SW 1271 (cell line): ENCODE results near the gene MYL9.

Source experiments
- DNase-seq, 2 experiments: peaks; one replicate each; lab custom pipeline; 2025; lab: John Stamatoyannopoulos, UW

Gene MYL9

DNA sequence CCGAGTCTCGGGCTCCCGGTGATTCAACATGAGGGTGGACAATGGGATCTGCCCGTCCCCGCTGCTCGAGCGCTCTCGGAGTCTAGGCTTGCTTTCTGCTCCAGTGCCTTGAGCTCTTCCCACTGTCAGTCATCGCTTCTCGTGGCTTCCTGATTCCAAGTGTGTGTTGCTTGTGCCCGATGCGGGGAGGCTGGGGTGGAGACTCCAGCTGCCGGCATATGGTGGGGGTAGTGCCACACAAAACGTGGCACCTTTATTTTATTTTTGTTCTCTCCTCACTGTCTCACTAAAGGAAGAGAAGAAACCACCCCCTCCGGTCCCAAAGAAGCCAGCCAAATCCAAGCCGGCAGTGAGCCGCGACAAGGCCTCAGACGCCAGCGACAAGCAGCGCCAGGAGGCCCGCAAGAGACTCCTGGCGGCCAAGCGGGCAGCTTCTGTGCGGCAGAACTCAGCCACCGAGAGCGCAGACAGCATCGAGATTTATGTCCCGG lies 14.8 kb upstream of the MYL9 start:
- DNase-seq: no peak

DNA sequence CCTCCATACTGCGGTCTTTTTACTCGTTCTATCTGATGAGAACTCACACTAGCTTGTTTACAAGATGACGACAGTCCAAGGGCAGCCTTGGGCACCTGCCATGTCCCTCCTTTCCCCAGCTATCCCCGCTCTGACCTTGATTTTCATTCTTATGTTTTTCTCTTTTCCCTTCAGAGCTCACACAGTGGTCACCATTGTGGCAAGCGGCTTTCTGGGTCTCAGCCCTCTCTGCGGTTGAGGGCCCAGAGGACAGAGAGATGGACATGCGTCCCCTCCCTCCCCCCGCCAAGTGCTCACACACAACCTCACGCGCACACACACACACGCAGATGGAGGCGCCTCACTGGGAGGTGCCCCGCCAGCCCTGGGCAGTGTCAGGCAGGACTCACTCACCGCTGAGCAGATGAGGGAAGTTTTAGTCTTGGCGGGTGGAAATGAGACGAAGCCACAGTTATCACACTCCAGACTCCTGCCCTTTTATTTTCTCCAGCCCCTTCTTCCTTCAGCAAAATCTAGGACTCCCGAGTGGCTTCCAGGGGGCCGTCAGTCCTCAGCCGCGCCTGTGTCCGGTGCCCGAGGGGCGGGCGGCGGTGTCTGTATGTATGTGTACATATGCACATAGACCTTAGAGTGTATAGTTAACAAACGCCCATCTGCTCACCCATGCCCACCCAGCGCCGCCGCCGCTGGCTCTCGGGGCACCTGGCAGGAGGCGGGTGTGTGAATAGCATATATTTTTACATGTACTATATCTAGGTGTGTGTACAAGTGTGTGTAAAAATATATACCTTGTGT lies 13.8 kb upstream of the MYL9 start:
- no peak for DNase-seq

DNA sequence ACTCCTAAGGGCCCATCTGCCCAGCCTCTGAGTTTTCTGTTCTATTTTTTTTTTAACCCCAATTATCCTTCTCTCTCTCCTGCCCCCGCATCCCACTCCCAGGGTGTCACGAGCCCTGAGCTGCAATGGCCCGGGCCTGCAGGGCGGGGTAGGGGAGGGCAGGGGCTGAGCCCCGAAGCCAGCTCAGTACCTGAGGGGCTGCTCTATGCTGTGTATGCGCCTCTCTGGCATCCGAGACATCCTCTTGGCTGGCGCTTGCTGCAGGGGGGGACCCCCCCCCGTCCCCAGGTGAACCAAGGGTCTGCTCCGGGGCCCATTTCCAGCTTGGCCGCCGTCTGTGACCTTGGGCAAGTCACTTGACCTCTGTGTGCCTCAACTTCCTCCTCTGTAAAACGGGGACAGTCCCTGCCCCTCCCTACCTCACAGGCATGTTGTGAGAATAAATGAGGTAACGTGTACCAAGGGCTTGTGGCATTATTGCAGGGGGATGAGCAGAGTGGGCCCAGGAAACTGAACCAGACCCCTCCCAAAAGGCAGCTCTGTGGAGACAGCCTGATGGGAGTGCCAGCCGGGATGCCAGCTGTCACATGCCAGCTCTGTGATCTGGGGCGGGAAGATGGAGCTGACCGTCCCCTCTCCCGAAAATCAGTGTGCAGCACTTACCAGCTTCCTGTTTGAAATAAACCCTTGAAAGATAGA lies 13.0 kb upstream of the MYL9 start:
- DNase-seq: no peak

DNA sequence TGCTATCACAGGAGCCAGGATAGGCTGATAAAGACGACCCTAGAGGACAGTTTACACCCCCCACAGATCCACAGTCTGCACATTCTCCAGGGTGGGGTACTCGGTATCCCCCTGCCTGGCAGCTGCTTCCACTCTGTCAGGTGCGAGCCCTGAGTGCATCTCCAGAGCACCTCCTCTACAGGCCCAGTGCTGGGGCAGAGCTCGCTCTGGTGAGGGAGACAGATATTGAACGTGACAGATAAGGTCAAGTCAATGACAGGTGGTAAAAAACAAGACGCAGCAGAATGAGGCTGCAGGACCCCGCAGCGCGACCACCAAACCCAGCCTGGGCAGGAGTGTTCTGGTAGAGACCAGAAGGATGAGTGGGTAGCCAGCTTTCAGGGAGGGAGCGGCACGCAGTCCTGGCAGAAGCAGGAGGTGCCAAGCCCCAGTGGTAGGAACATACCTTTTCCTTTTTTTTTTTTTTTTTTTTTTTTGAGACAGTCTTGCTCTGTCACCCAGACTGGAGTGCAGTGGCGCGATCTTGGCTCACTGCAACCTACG lies 12.4 kb upstream of the MYL9 start:
- DNase-seq: no peak

DNA sequence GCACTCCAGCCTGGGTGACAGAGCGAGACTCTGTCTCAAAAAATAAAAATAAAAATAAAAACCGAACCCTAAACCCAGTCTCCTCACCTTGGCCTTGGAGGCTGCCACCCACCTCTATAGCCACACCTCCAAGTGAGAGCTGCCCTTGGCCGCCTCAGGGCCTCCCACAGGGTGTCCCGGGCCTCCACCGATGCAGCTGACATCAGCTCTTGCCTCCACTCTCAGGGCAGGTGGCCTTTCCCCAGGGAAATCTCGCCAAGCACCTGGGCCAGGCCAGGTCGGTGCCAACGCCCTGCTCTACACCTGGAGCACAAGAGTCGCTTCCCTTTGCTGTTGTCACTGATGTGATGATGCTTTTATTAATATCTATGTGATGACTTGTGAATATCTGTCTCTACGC lies 8.9 kb upstream of the MYL9 start:
- DNase-seq: no peak

DNA sequence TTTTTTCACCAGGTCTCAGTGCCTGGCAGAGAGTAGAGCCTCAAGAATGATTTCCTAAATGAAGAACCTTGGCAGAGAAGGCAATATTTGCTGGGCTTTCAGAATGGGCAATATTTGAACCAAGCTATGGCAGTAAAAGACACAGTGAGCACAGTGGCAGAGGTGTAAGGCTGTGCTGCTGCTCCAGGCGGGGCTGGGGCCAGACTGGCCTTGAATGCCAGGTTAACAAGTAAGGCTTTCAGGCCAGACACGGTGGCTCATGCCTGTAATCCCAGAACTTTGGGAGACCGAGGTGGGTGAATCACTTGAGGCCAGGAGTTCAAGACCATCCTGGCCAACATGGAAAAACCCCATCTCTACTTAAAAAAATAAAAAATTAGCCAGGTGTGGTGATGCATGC lies 8.5 kb upstream of the MYL9 start:
- DNase-seq: no peak

DNA sequence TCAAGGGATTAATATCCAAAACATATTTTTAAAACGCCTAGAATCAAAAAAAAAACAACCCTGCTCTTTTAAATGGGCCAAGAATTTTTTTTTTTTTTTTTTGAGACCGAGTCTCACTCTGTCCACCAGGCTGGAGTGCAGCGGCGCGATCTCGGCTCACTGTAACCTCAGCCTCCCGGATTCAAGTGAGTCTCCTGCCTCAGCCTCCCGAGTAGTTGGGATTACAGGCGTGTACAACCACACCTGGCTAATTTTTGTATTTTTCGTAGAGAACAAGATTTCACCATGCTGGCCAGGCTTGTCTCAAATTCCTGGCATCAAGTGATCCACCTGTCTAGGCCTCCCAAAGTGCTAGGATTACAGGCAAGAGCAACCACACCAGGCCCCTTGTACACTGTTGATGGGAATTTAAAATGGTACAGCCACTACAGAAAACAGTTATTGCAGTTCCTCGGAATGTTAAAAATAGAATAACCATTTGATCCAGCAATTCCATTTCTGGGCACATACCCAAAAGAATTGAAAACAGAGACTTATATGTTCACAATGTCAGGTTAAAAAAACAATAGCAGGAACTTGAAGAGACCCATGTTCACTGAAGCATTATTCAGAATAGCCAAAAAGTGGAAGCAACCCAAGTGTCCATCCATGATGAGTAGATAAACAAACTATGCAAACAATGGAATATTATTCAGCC lies 3.1 kb upstream of the MYL9 start:
- no peak for DNase-seq

DNA sequence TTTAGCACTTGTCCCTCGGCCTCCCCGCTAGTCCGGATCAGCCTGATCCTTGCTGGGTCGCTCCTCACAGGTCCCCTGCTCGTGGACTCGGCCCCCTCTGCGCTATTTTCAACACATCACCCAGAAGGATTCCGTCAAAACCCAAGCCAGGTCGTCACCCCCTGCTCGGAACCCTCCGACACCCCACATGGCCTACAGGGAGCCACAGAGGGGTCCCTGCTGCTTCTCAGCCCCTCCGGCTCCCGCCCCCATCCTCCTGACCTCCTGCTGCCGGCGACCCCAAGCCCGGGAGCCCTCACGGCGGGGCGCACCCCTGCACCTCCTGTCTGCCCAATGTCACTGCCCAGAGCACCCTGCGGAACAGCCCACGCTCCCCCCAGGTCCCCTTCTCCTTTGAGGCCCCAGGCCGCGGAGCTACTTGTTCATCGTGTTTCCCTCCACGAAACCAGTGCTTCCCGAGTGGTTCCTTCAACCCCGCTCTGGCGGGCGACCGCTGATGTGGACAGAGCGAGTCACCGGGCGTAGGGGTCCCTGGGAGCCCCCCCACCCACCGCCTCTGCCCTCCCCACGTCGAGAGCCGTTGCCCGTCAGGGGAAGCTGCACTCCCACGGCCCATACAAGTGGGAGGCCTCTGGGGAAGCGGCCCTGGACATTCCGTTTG lies 638 bp upstream of the MYL9 start:
- DNase-seq: no peak

DNA sequence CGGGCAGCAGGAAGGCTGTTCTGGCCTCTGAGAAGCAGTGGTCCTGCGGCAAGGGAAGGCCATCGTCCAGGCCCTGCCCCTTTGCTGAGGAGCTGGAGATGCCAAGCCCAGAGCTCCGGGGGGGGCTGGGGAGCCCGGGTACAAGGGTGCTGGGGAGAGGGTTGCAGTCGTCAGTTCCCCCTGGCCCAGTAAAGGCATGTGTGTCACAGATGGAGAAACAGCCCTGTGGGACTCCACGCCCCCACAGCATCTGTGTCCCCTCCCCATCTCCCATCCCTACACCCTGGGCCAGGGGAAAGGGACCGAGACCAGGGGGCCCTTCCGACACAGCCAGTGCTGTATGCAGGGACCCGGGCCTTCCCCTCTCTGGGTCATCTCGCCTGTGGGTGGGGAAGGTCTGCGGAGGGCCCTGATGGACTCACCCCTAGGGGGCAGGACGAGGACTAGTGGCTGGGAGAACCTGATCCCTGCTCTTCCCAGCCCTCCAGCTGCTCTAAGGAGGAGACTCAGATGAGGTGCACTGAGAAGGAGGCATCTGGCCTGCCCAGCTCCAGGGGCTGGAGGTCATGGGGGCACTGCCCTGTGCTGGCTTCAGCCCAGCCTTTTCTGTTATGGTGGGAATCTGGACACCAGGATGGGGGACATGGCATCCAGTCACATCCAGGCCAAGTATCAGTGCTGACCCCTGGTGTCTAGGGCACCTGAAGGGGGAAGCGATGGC lies 609 bp downstream of the MYL9 start:
- peak; percentile 34 to 48 for DNase-seq

DNA sequence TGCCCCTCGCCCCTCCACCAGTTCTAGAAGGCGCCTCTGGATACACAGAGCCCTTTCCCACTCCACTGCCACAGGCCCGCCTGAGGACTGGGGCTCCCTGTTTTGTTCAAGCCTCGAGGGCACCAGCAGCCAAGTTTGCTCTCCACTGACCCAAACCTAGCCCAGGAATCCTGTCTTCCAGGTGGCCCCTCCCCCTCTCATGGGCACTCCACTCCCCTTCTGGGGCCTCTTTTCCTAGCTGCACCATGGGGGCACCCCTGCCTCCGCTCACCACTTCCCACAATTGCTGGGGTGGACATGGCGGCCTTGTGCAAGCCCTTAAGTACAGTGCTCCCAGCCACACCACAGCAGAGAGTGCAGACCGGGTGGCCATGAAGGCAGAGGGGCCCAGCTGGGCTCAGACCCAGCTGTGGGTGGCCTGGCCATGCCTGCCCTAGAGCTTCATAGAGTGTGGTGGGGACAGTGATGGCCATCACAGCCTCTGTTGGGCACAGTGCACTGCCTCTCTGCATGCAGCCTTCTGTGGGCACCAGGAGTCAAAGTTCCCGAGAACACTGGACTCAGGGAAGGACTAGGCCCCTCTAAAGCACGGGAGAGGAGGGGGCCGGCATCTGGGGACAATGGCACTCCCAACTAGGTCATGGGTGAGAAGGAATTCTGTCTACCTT lies 1.3 kb downstream of the MYL9 start:
- DNase-seq: no peak

DNA sequence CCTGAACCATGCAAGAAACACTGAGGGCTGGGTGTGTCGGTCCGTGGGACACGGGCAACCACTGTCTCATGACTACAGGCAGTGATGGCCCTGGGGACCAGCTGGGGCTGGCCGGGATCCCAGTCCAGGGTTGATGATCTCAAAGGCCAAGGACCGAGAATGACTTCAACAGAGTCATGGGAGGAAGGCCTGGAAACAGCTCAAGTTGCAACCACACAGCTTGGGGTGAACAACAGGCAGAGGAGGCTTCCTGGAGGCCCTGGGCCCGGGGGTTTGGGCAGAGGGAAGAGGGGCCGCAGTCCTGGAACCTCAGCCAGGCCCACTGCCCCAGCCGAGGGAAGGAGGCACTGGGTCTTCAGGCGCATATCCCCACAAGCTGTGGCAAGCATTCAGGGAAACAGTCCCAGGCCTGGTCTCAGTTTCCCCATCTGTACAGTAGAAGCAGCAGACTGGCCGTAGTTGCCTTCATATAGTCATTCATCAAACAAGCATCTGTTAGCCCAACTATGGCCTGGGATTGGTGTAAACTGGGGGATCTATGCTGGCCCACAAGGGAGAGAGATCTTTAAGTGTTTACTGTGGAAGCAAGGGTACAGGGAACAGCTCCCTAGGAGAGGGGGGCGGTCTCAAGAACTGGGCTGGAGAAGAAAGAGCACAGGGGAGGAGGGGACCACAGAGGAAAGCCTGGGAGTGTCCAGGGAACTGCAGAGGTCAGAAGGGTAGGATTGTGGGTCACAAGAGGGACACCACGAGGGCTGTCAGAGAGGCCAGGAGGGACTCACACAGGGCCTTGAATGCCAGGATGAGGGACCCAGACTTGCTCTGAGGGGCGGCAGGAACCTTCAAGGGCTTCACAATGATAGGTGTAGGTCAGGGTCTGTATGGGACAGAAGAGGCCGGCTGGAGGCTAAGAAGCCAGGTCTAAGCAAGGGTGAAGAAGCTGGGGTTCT lies 2.1 kb downstream of the MYL9 start:
- no peak for DNase-seq

DNA sequence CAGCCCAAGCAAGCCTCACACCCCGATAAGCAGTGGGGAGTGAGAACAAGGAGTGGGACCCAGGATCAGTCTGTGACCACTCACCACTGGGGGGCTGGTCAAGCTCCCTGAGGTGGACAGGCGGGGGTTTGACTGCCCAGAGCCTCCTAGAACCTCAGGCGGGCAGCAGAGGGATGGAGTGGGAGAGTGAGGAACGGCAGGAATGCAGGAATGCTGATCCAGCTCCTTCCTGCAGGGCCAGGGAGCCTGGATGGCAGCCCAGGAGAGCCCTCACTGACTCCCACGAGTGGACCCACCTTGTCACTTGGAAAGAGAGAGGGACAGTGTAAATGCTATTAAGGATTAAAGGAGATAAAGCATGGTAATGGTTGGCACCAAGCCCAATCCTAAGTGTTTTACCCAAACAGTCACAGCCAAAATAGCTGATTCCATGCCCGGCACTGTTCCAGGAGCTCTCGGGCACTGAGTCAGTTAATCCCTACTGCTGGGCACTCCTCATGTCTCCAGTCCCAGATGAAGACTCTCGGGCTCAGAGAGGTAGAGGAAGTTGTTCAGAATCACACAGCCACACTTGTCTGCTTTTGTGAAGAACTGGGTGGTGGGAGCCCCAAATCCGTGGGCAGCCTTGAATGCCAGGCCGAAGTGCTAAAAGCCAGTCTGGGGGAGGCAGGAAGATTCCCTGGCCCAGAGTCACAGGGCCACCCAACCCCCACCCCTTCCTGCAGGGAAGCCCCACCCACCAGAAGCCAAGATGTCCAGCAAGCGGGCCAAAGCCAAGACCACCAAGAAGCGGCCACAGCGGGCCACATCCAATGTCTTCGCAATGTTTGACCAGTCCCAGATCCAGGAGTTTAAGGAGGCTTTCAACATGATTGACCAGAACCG lies 3.1 kb downstream of the MYL9 start:
- no peak for DNase-seq

DNA sequence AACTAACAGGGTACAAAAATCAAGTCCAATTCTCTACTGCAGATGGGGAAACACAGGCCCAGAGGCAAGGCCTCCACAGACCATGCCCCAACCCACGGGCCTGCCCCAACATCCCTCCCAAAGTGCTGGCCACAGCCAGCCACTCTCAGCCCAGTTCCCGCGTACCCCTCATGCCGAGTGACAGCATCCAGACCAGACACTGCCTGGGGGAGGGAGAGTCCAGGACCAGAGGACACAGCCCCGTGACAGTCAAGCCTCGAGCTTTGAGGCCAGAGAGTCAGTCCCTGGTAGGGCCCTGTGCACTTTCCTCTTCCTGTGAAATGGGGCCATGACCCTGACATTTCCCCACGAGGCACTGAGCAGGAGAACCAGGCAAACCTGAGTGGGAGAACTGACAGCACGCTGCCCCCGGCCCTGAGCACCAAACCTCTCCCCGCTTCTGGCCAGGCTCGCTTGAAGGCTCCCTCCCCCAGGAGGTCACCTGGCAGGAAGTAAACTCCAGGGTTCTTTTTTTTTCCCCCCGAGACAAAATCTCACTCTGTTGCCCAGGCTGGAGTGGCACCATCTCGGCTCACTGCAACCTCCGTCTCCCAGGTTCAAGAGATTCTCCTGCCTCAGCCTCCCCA lies 4.9 kb downstream of the MYL9 start:
- DNase-seq: no peak

DNA sequence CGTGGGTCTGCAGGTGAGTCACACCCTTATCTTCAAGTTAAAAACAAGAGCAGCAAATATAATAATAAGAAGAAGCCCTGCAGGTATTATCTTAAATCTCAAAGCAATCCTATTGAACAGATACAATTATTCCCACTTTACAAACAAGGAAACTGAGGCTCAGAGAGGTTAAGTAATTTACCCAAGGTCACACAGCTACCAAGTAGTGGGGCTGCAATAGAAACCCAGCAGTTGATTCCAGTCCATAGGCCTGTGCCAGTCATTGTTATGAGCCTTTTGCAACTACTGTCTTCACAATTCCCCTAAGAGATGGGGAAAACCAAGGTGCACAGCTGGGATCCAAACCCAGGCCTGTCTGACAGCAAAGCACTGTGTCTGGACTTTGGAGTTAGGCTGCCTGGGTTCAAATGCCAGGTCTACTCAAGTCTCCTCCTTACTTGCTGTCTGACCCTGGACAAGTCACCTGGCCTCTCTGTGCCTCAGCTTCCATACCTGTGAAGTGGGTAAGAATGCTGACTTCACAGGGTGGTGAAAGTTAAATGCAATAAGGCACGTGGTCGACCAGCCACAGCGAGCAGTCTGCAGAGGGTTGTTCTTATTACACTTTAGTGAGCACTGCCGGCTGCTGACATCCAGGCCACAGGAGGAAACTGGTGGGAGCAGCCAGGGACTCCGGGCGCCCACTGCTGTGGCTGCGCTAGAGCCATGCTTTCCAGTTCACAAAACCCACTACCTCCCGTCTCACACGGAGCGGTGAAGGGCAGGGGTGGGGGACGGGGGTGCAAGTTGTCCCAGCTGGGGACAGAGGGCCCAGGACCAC lies 6.1 kb downstream of the MYL9 start:
- no peak for DNase-seq

DNA sequence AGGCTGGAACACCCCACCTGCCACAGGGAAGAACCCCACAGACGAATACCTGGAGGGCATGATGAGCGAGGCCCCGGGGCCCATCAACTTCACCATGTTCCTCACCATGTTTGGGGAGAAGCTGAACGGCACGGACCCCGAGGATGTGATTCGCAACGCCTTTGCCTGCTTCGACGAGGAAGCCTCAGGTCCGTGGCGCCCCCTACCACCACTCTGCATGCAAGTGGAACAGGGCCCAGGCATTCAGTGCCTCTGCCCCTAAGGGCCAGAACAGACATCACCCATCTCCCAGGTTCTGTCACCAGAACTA lies 6.6 kb downstream of the MYL9 start:
- no peak for DNase-seq

DNA sequence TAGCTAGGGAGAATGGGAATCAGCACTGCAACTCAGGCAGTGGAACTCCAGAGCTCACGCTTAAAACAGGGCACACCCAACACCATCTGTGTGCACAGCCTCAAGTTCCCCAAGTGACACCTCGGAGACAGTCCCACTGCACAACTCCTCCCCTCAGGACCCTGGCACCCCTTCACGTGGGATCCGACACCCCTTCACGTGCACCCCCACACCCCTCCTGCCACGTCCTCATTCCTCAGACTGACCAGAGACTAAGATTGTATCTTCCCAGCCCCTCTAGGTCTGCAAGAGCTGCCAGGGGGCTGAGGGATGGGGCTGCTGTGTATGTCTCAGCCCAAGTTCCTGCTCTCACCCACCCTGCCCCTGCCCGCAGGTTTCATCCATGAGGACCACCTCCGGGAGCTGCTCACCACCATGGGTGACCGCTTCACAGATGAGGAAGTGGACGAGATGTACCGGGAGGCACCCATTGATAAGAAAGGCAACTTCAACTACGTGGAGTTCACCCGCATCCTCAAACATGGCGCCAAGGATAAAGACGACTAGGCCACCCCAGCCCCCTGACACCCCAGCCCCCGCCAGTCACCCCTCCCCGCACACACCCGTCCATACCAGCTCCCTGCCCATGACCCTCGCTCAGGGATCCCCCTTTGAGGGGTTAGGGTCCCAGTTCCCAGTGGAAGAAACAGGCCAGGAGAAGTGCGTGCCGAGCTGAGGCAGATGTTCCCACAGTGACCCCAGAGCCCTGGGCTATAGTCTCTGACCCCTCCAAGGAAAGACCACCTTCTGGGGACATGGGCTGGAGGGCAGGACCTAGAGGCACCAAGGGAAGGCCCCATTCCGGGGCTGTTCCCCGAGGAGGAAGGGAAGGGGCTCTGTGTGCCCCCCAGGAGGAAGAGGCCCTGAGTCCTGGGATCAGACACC lies 7.6 kb downstream of the MYL9 start:
- DNase-seq: no peak

DNA sequence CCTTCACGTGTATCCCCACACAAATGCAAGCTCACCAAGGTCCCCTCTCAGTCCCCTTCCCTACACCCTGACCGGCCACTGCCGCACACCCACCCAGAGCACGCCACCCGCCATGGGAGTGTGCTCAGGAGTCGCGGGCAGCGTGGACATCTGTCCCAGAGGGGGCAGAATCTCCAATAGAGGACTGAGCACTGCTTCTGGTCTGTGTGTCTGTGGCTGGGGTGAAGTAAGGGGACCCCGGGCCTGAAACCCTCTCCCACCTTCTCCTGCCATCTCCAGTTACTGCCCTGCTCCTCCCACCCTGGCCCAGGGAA lies 8.3 kb downstream of the MYL9 start:
- DNase-seq: no peak
